ENCODE measurements around the gene SFRP2. TPM values are rescaled to one million over a fixed set of nuclear protein-coding genes. Genes with fewer than 3 reads are reported as not detected.

The SFRP2 gene
- total and polyA plus RNA-seq, 2 donors (not counting 1 experiment from before 2014, with no cell fraction given): not detected

DNA sequence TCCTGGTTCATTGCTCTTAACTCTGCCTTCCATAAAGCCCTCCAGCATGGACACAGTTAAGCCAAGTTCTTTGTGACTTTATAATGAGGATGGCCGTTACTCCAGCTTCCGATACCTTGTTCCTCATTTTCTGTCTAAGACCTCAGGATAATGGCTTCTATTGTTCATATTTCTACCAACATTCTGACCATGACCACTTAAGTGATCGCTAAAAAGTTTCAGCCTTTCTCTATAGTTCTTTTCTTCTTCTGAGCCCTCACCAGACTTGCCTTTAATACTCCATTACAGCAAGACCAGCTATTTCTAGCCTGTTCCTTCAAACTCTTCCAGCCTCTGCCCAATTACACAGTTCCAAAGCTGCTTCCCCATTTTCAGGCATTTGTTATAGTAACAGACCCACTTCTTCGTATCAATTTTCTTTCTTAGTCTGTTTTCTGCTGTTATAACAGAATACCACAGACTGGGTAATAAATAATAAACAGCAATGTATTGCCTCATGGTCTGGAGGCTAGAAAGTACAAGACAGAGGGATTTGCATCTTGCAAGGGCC is 41.4 kb downstream of the SFRP2 start:
- no peak for DNase-seq
- Histone ChIP-seq H3K4me2 (replicated peaks; ENCODE audit: low read depth, low read length, poor library complexity, severe bottlenecking) (no peak overlapping the region), H3K27ac (ENCODE audit: low read length in 2 of 2) (no peak overlapping the region), H3K36me3 (replicated peaks in 1 of 2; ENCODE audit: control extremely low read depth in 1 of 2, control insufficient read depth in 1 of 2, extremely low read depth in 1 of 2, insufficient read depth in 2 of 2, low read length in 1 of 2) (no peaks in the 10 kb centered on the region), H2AFZ (ENCODE audit: insufficient read depth, low read depth, low read length, poor library complexity, severe bottlenecking) (no peak overlapping the region), H3K4me1 (ENCODE audit: control insufficient read depth in 2 of 2, insufficient read depth in 2 of 2, low read length in 2 of 2) (no peaks in the 10 kb centered on the region), H3K4me3 (ENCODE audit: control extremely low read depth in 1 of 5, extremely low read depth in 1 of 5, insufficient read depth in 1 of 5, low read depth in 2 of 5, low read length in 4 of 5) (no peak overlapping the region), H3K79me2 (ENCODE audit: control insufficient read depth, insufficient read depth, low read length) (no peaks in the 10 kb centered on the region), H3K9me3 (ENCODE audit: control extremely low read depth in 1 of 3, control insufficient read depth in 2 of 3, insufficient read depth in 1 of 3, low read length in 2 of 3) (no peaks in the 10 kb centered on the region), H4K20me1 (ENCODE audit: control insufficient read depth, insufficient read depth, low read length, poor library complexity, severe bottlenecking) (no peaks in the 10 kb centered on the region), H3K9ac (ENCODE audit: low read length) (no peak overlapping the region), H3K27me3 (replicated peaks in 1 of 4; ENCODE audit: control extremely low read depth in 1 of 4, control insufficient read depth in 3 of 4, insufficient read depth in 4 of 4, low read length in 3 of 4) (peaks cover 0 to 5% (median 0%) of the 10 kb centered on the region in 4 experiments)
- Mint-ChIP-seq H3K27ac (no peak overlapping the region), H3K4me3 (no peak overlapping the region), H3K27me3 (peaks cover 17% of the 10 kb centered on the region), H3K9me3 (ENCODE audit: insufficient read depth) (no peaks in the 10 kb centered on the region), H3K4me1 (no peaks in the 10 kb centered on the region)
- CTCF ChIA-PET: interaction anchor here (1.2 to 3.5 kb wide), 3 partner anchors 113 to 604 kb away, joined by 3 to 20 read pairs (median 6); partner anchors contain the start of gene MND1
- intact Hi-C loops (cut with micrococcal nuclease): no loop called here
- TF ChIP-seq CTCF (IDR thresholded peaks at IDR 0.05) (no peak), EZH2 (IDR thresholded peaks at IDR 0.05; ENCODE audit: borderline replicate concordance, insufficient read depth, low read depth, low read length, poor library complexity, severe bottlenecking) (no peak)
- POLR2A ChIA-PET: no interaction called here
- no peak for ATAC-seq (ENCODE audit: low read depth)
- WGBS (ENCODE audit: insufficient coverage): 68% methylated on average over 3 of the region's 4 CpGs

DNA sequence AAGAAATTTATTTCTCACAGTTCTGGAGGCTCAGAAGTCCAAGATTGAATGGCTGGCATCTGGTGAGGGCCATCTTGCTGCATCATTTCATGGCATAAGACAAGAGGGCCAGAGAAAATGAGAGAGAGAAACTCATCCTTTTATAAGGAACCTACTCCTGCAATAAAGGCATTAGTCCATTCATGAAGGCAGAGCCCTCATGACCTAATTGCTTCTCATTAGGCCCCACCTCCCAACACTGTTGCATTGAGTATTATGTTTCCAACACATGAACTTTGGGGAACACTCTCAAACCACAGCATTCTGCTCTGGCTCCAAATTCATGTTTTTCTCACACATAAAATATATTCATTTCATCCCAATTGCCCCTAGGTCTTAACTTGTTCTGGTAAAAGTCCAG is 43.2 kb downstream of the SFRP2 start:
- intact Hi-C loops (cut with micrococcal nuclease): no loop called here
- TF ChIP-seq CTCF (IDR thresholded peaks at IDR 0.05) (no peak), EZH2 (IDR thresholded peaks at IDR 0.05; ENCODE audit: borderline replicate concordance, insufficient read depth, low read depth, low read length, poor library complexity, severe bottlenecking) (no peak)
- peaks cover 0 to 5% (median 2%) of the 10 kb centered on the region in 4 experiments for H3K27me3 ChIP-seq (replicated peaks in 1 of 4; ENCODE audit: control extremely low read depth in 1 of 4, control insufficient read depth in 3 of 4, insufficient read depth in 4 of 4, low read length in 3 of 4)
- ChIA-PET CTCF (no interaction called here), POLR2A (no interaction called here)
- no peak overlapping the region for H3K9ac ChIP-seq (ENCODE audit: low read length)
- peaks cover 0 to 5% (median 0%) of the 10 kb centered on the region in 3 donors for H3K9me3 ChIP-seq (ENCODE audit: control extremely low read depth in 1 of 3, control insufficient read depth in 2 of 3, insufficient read depth in 1 of 3, low read length in 2 of 3)
- no peaks in the 10 kb centered on the region for H3K79me2 ChIP-seq (ENCODE audit: control insufficient read depth, insufficient read depth, low read length)
- H3K36me3 ChIP-seq (replicated peaks in 1 of 2; ENCODE audit: control extremely low read depth in 1 of 2, control insufficient read depth in 1 of 2, extremely low read depth in 1 of 2, insufficient read depth in 2 of 2, low read length in 1 of 2): no peaks in the 10 kb centered on the region
- H2AFZ ChIP-seq (ENCODE audit: insufficient read depth, low read depth, low read length, poor library complexity, severe bottlenecking): no peak overlapping the region
- H3K27me3 Mint-ChIP-seq: peaks cover 13% of the 10 kb centered on the region
- H3K4me1 ChIP-seq (ENCODE audit: control insufficient read depth in 2 of 2, insufficient read depth in 2 of 2, low read length in 2 of 2): no peaks in the 10 kb centered on the region
- no peak overlapping the region for H3K27ac ChIP-seq (ENCODE audit: low read length in 2 of 2)
- H3K4me2 ChIP-seq (replicated peaks; ENCODE audit: low read depth, low read length, poor library complexity, severe bottlenecking): no peak overlapping the region
- H3K9me3 Mint-ChIP-seq (ENCODE audit: insufficient read depth): peaks cover 3% of the 10 kb centered on the region
- no peaks in the 10 kb centered on the region for H3K4me1 Mint-ChIP-seq
- no peak overlapping the region for H3K4me3 ChIP-seq (ENCODE audit: control extremely low read depth in 1 of 5, extremely low read depth in 1 of 5, insufficient read depth in 1 of 5, low read depth in 2 of 5, low read length in 4 of 5)
- ATAC-seq (ENCODE audit: low read depth) (no peak), DNase-seq (no peak)
- H3K4me3 Mint-ChIP-seq: no peak overlapping the region
- H4K20me1 ChIP-seq (ENCODE audit: control insufficient read depth, insufficient read depth, low read length, poor library complexity, severe bottlenecking): no peaks in the 10 kb centered on the region
- H3K27ac Mint-ChIP-seq: no peak overlapping the region
